ENCODE measurements around the gene IFNB1. TPM values are rescaled to one million over a fixed set of nuclear protein-coding genes. Genes with fewer than 3 reads are reported as not detected.

The IFNB1 gene
- 0.13 TPM in 1 of 2 replicates, not detected in the other for total RNA-seq

DNA sequence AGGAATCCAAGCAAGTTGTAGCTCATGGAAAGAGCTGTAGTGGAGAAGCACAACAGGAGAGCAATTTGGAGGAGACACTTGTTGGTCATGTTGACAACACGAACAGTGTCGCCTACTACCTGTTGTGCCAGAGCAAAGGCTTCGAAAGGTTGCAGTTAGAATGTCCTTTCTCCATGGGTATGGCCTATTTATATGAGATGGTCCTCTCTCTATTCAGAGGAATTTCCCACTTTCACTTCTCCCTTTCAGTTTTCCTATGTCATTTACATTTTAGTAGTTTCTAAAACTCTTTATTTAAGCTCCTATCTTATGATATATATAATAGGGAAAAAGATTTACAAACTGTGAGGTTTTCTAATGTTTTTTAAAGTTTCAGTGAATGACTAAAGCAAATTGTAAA lies at the start of gene IFNB1:
IFNB1 (minus strand) TSS at position 162 of the 400 bp plus-strand sequence; CDS start at position 89, 73 bp downstream.

DNA sequence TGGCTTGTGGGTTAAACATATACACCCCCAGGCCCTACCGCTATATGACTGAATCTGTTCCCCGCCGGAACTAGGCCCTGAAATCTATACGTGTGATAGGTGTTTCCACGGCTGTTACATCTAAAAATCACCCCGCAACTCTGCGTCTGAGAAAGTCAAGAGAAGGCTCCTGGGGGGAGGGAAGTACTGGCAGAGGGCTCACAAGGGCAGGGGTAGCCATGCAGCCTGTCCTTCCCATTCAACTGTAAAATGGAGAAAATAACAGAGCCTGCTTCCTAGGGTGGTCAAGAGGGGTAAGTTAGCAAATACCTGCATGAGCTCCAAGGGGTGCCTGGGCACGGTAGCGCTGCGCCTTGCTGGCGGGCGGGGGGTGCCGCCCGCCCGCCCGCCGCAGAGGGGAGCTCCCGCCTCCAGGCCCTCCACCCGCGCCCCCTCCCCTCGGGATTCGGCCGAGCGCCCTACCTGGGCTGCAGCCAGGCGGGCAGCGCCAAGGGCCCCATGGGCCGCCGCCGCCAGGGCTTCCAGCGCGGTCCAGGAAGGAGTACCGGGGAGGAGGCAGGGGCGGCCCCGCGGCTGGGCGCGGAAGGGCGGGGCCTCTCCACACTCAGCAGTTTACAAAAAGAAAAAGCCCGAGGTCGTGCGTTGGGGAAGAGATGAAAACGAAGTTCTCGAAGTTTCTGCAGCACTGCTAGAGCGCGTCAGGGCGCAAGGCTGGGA lies 46.5 kb downstream of the IFNB1 start, which contains the start of gene HACD4:
HACD4 (minus strand) TSS at position 550 of the 717 bp plus-strand sequence; CDS start at position 500, 50 bp downstream.

Other genes starting within 250 kb of the IFNB1 start
- gene HACD4, start 46.3 kb downstream of the IFNB1 start, total RNA-seq, result 6.1 and 6.3 TPM in 2 replicates
- not detected in 2 replicates for gene IFNW1, start 63.9 kb upstream of the IFNB1 start, total RNA-seq
- not detected in 2 replicates for gene IFNA21, start 88.7 kb upstream of the IFNB1 start, total RNA-seq
- gene IFNA4, start 109.6 kb upstream of the IFNB1 start, total RNA-seq, result not detected in 2 replicates
- not detected in 2 replicates for gene IFNA7, start 124.3 kb upstream of the IFNB1 start, total RNA-seq
- not detected in 2 replicates for gene IFNA10, start 129.2 kb upstream of the IFNB1 start, total RNA-seq
- not detected in 2 replicates for gene IFNA16, start 139.4 kb upstream of the IFNB1 start, total RNA-seq
- not detected in 2 replicates for gene IFNA17, start 150.3 kb upstream of the IFNB1 start, total RNA-seq
- gene IFNA14, start 162.1 kb upstream of the IFNB1 start, total RNA-seq, result not detected in 2 replicates
- gene IFNA5, start 227.4 kb upstream of the IFNB1 start, total RNA-seq, result not detected in 2 replicates